Fibroblast of lung (primary cell): ENCODE results near the gene ALOXE3. TPM values are rescaled to one million over a fixed set of nuclear protein-coding genes. Genes with fewer than 3 reads are reported as not detected.
"Not testable (repeated sequence)": the region's sequence is repeated elsewhere in the genome, so short reads cannot be mapped to it uniquely, and the experiment has no call there.

Source experiments
- DNase-seq, 2 donors: peaks; one replicate each; pipeline versions ENCODE4 v3.0.0 to v3.0.0-alpha.2; 2010; ENCODE audit warnings: low read depth in 2 of 2
- H2AFZ ChIP-seq: 2 replicates; pipeline ENCODE4 v1.5.1; 2012; ENCODE audit warnings: low read length, control low read depth, inconsistent platforms
- H3K27ac ChIP-seq: 2 replicates; pipeline ENCODE4 v1.5.1; 2011; ENCODE audit warnings: low read length, control low read depth; ENCODE audit not compliant: insufficient read depth
- H3K27me3 ChIP-seq: 2 replicates; pipeline ENCODE4 v1.5.1; 2011; ENCODE audit warnings: mild to moderate bottlenecking, low read length; ENCODE audit not compliant: control insufficient read depth, insufficient read depth
- H3K36me3 ChIP-seq: 2 replicates; pipeline ENCODE4 v1.5.1; 2011; ENCODE audit warnings: low read length; ENCODE audit not compliant: control insufficient read depth, insufficient read depth
- H3K4me1 ChIP-seq: 2 replicates; pipeline ENCODE4 v1.5.1; 2011; ENCODE audit warnings: low read length; ENCODE audit not compliant: control insufficient read depth, insufficient read depth; ENCODE audit errors: extremely low read depth
- H3K4me2 ChIP-seq: 2 replicates; pipeline ENCODE4 v1.5.1; 2011; ENCODE audit warnings: low read length, control low read depth; ENCODE audit not compliant: insufficient read depth; ENCODE audit errors: extremely low read depth
- H3K4me3 ChIP-seq, 4 experiments: fragments of 200-600 bp in 1 of 4; sonication (generic) in 1 of 4; replicated peaks in 1 of 4; 2 replicates each; pipeline ENCODE4 v1.5.1; 2011 to 2016; ENCODE audit warnings: low read length in 4 of 4, low read depth in 3 of 4, mild to moderate bottlenecking in 3 of 4, control low read depth in 2 of 4, inconsistent platforms in 1 of 4, mixed read lengths in 1 of 4; ENCODE audit not compliant: insufficient read depth in 1 of 4; ENCODE audit errors: control extremely low read depth in 1 of 4
- H3K79me2 ChIP-seq: 2 replicates; pipeline ENCODE4 v1.5.1; 2012; ENCODE audit warnings: mild to moderate bottlenecking, low read length, inconsistent platforms; ENCODE audit not compliant: control insufficient read depth, insufficient read depth
- H3K9ac ChIP-seq: 2 replicates; pipeline ENCODE4 v1.5.1; 2011; ENCODE audit warnings: mild to moderate bottlenecking, low read length, control low read depth; ENCODE audit not compliant: insufficient read depth
- H3K9me3 ChIP-seq: 2 replicates; pipeline ENCODE4 v1.5.1; 2012; ENCODE audit warnings: low read depth, low read length; ENCODE audit not compliant: control insufficient read depth, insufficient read depth
- H4K20me1 ChIP-seq: 2 replicates; pipeline ENCODE4 v1.5.1; 2011; ENCODE audit warnings: low read length; ENCODE audit not compliant: control insufficient read depth, insufficient read depth; ENCODE audit errors: extremely low read depth
- CTCF ChIP-seq, 2 donors: IDR thresholded peaks in 1 of 2; conservative IDR thresholded peaks in 1 of 2; 1 replicate in 1 of 2; 2 replicates in 1 of 2; pipeline ENCODE4 v1.5.1; 2011 to 2012; ENCODE audit warnings: low read length in 2 of 2, control low read depth in 1 of 2, inconsistent platforms in 1 of 2, low read depth in 1 of 2, mild to moderate bottlenecking in 1 of 2
- EZH2 ChIP-seq: IDR thresholded peaks from 2 replicates; pipeline ENCODE4 v1.5.1; 2012; ENCODE audit warnings: low read length, control low read depth, mild to moderate bottlenecking; ENCODE audit errors: missing control alignments
- polyA plus RNA-seq, 2 donors: library from polyadenylated mRNA; depleted of rRNA in 1 of 2; stranded (reverse) in 1 of 2; unstranded in 1 of 2; fragments of >200 nt; gene quantifications; 2 replicates each; pipeline ENCODE4 v1.2.1, GENCODE V29; 2011 to 2012; ENCODE audit warnings: missing spikeins in 1 of 2
- total RNA-seq: library from RNA; depleted of rRNA; stranded (reverse); fragments of >200 nt; gene quantifications from 2 replicates; pipeline ENCODE4 v1.2.1, GENCODE V29; 2014

Gene ALOXE3
- total and polyA plus RNA-seq, 2 donors (not counting 1 experiment from before 2014, with no cell fraction given), result 0.01 TPM; not detected in 1

- Histone ChIP-seq H3K36me3 (no peaks in the 10 kb centered on the region), H3K9me3 (no peaks in the 10 kb centered on the region), H3K27ac (no peak overlapping the region), H3K4me2 (no peak overlapping the region), H3K9ac (no peak overlapping the region), H3K4me3 (no peak overlapping the region), H2AFZ (no peak overlapping the region), H3K27me3 (peaks cover 33% of the 10 kb centered on the region), H3K4me1 (no peaks in the 10 kb centered on the region), H3K79me2 (no peaks in the 10 kb centered on the region), H4K20me1 (no peaks in the 10 kb centered on the region)
- DNase-seq, result no peak
- TF ChIP-seq CTCF (conservative IDR thresholded peaks at IDR 0.05 in 1 of 2, IDR thresholded peaks at IDR 0.05 in 1 of 2; ENCODE audit: low read depth in 1 of 2, low read length in 2 of 2) (no peak), EZH2 (no peak)
These were observed 9.2 kb downstream of the ALOXE3 start for GRCh38 chr17:8108972-8109660.

- not testable (repeated sequence) for H2AFZ ChIP-seq, H3K9ac ChIP-seq, H3K4me1 ChIP-seq, H3K36me3 ChIP-seq, H3K9me3 ChIP-seq, H4K20me1 ChIP-seq, H3K27ac ChIP-seq, DNase-seq, H3K79me2 ChIP-seq, H3K4me3 ChIP-seq, H3K4me2 ChIP-seq
- H3K27me3 ChIP-seq, result peaks cover 23% of the 10 kb centered on the region
These were observed 11.3 kb downstream of the ALOXE3 start for GRCh38 chr17:8106980-8107379.

GRCh38 chr17:8105957-8106398 is 12.3 kb downstream of the ALOXE3 start:
- Histone ChIP-seq H3K4me1 (no peaks in the 10 kb centered on the region), H3K4me2 (no peak overlapping the region), H3K9ac (no peak overlapping the region), H3K27ac (no peak overlapping the region), H3K79me2 (no peaks in the 10 kb centered on the region), H3K27me3 (peaks cover 13% of the 10 kb centered on the region), H2AFZ (no peak overlapping the region), H4K20me1 (no peaks in the 10 kb centered on the region), H3K36me3 (no peaks in the 10 kb centered on the region), H3K9me3 (no peaks in the 10 kb centered on the region), H3K4me3 (no peak overlapping the region)
- DNase-seq, result no peak
- no peak for TF ChIP-seq EZH2
- no peak for TF ChIP-seq CTCF (conservative IDR thresholded peaks at IDR 0.05 in 1 of 2, IDR thresholded peaks at IDR 0.05 in 1 of 2; ENCODE audit: low read depth in 1 of 2, low read length in 2 of 2)
